GM12891 (cell line): Measurements from ENCODE around the gene RNU2-1.
"Not testable (repeated sequence)": the region's sequence is repeated elsewhere in the genome, so short reads cannot be mapped to it uniquely, and the experiment has no call there.

Source experiments
- DNase-seq: peaks from one replicate; pipeline ENCODE4 v3.0.0; 2011; ENCODE audit warnings: low spot score; ENCODE audit not compliant: insufficient read length
- FAIRE-seq: peaks from 2 replicates; lab custom pipeline; 2011; peaks lifted over from hg19 to GRCh38; lab: Jason Lieb, UNC
- PAX5 ChIP-seq: IDR thresholded peaks from 2 replicates; pipeline ENCODE4 v1.6.1; 2011; ENCODE audit warnings: low read length, moderate library complexity, mild to moderate bottlenecking; ENCODE audit not compliant: insufficient read depth, severe bottlenecking
- POLR2A ChIP-seq: IDR thresholded peaks from 2 replicates; pipeline ENCODE4 v1.6.1; 2011; ENCODE audit warnings: low read depth, low read length, control low read depth
- POLR2AphosphoS5 ChIP-seq: IDR thresholded peaks from 2 replicates; pipeline ENCODE4 v1.6.1; 2011; ENCODE audit warnings: low read depth, low read length, control low read depth
- POU2F2 ChIP-seq: IDR thresholded peaks from 2 replicates; pipeline ENCODE4 v1.6.1; 2011; ENCODE audit warnings: low read depth, mild to moderate bottlenecking, control low read depth, low read length, moderate library complexity
- SPI1 ChIP-seq: IDR thresholded peaks from 2 replicates; pipeline ENCODE4 v1.6.1; 2011; ENCODE audit warnings: low read depth, low read length, control low read depth
- TAF1 ChIP-seq: IDR thresholded peaks from 2 replicates; pipeline ENCODE4 v1.6.1; 2011; ENCODE audit warnings: low read depth, low read length, control low read depth

Gene RNU2-1

GRCh38 chr17:43212641-43213490 is 20.9 kb downstream of the RNU2-1 start:
- no peak for TF ChIP-seq SPI1
- no peak for TF ChIP-seq PAX5
- no peak for TF ChIP-seq POU2F2
- peak; percentile 35 for FAIRE-seq

GRCh38 chr17:43211480-43212402 is 22.0 kb downstream of the RNU2-1 start, which contains the start of gene TMEM106A:
TMEM106A (plus strand) TSS chr17:43211875; CDS start chr17:43213042, 1,167 bp downstream.
- FAIRE-seq (peak; percentile 89), DNase-seq (peak; percentile 84)
- TF ChIP-seq POLR2A (peak; percentile 85), POLR2AphosphoS5 (peak; percentile 78), TAF1 (peak; percentile 40; the same call in 1 of the 2 replicates), PAX5 (no peak)

More at GRCh38 chr17:43212641-43213490, 20.9 kb downstream of the RNU2-1 start:
- no peak for DNase-seq

GRCh38 chr17:43211123-43211479 is 22.7 kb downstream of the RNU2-1 start:
- TF ChIP-seq POLR2A (no peak), PAX5 (no peak), SPI1 (no peak)
- FAIRE-seq = peak; percentile 23

GRCh38 chr17:43210576-43210975 is 23.2 kb downstream of the RNU2-1 start:
- TF ChIP-seq POLR2A = no peak
- TF ChIP-seq TAF1 = no peak
- no peak for TF ChIP-seq PAX5
- no peak for TF ChIP-seq POLR2AphosphoS5
- no peak for TF ChIP-seq POU2F2
- no peak for TF ChIP-seq SPI1
- FAIRE-seq (no peak), DNase-seq (no peak)

More at GRCh38 chr17:43211123-43211479, 22.7 kb downstream of the RNU2-1 start:
- no peak for DNase-seq

GRCh38 chr17:43203013-43203412 is 30.8 kb downstream of the RNU2-1 start:
- not testable (repeated sequence) for FAIRE-seq, DNase-seq

GRCh38 chr17:43200127-43200526 is 33.6 kb downstream of the RNU2-1 start:
- DNase-seq = no peak
- no peak for FAIRE-seq
- TF ChIP-seq POLR2AphosphoS5 = no peak
- no peak for TF ChIP-seq TAF1
- no peak for TF ChIP-seq PAX5
- TF ChIP-seq POU2F2 = no peak
- TF ChIP-seq POLR2A = no peak
- TF ChIP-seq SPI1 = no peak

GRCh38 chr17:43199633-43200032 is 34.1 kb downstream of the RNU2-1 start:
- DNase-seq = no peak
- no peak for FAIRE-seq
- no peak for TF ChIP-seq SPI1
- no peak for TF ChIP-seq POLR2A
- no peak for TF ChIP-seq POLR2AphosphoS5
- TF ChIP-seq TAF1 = no peak
- TF ChIP-seq POU2F2 = no peak
- TF ChIP-seq PAX5 = no peak

GRCh38 chr17:43193251-43193650 is 40.5 kb downstream of the RNU2-1 start:
- no peak for DNase-seq
- TF ChIP-seq POLR2A (no peak), TAF1 (no peak), POLR2AphosphoS5 (no peak), PAX5 (no peak), POU2F2 (no peak), SPI1 (no peak)
- no peak for FAIRE-seq

- DNase-seq, FAIRE-seq: not testable (repeated sequence)
Measured at GRCh38 chr17:43186656-43187055, 47.1 kb downstream of the RNU2-1 start.

GRCh38 chr17:43183921-43184320 is 49.9 kb downstream of the RNU2-1 start:
- DNase-seq = no peak
- no peak for FAIRE-seq
- TF ChIP-seq POU2F2 (no peak), TAF1 (no peak)
